Measurements from ENCODE around the gene WDFY1.

GRCh38 chr2:223969856-223970255 is 24.7 kb upstream of the WDFY1 start:
- no peak for TF ChIP-seq CTCF (IDR thresholded peaks at IDR 0.05)
- TF ChIP-seq POLR2A (IDR thresholded peaks at IDR 0.05), result no peak
- no peak for TF ChIP-seq POLR2AphosphoS5 (IDR thresholded peaks at IDR 0.05)
